ENCODE measurements around the gene CCDC167.

The CCDC167 gene

DNA sequence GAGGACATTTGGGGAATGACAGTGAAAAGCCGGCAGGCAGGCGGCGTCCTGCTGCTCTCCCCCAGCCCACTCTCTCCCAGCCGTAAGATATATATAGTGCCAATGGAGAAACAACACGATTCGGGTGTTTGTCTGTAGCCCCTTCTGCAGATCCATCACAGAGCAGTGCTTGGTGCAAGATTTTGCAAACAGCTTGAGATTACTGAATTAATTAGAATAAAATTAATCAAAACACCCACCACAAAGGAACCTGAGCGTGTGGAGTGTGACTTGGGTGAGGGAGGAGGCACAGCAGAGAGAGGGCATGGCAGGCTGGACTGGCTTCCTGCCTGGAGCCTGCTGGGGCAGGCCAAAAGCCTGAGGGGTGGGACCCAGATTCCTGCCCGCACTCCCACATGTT is 28.8 kb upstream of the CCDC167 start:
- no peak for DNase-seq

DNA sequence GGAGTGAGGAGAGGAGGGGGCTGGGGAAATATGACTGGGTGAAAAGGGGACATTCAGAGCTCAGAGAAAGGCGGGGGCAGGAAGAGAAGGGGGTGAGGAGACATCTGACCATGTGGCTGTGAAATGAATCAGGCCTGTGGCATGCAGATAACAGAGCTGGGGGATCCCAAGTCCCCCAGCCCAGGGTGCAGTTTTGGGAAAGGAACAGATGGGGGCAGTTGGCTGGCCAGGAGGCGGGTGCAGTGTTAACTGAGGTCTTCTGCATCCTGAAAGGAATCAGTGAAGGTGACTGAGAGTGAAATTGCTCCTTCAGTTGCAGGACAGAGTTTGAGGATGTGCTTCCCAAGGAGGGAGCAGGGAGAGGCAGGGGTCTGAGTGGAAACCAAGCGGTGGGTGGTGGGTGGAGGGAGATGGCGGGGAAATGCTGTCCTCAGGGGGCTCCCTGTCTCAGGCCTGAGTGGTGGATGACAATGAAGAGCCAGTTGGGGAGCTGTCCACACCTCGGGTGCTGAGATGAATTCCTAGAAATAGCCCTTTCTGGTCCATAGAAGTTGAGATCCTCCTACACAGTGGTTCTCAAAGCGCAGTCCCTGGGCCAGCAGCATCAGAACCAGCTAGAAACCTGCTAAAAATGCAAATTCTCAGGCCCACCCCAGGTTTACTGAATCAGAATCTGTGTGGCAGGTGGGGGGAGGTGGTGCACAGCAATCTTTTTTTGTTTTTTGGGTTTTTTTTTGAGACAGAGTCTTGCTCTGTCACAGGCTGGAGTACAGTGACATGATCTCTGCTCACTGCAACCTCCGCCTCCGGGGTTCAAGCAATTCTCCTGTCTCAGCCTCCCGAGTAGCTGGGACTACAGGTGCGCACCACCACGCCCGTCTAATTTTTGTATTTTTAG is 26.0 kb upstream of the CCDC167 start:
- DNase-seq, result no peak

DNA sequence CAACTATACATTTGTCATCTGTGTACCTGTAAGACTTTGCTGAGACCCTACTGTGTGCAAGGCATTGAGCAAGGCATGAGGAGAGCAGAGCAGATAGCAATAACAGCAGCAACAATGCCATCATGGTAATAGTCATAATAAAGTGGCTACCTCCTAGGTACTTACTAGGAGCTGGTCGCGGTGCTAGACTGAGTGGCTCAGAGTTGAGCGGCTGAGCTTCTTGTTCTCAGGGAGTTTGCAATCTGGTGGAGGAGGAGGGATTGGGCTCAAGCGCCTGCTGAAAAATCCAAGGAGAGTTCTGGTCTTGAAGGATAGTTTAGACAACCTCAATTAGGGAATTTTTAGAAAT is 25.3 kb upstream of the CCDC167 start:
- no peak for DNase-seq

DNA sequence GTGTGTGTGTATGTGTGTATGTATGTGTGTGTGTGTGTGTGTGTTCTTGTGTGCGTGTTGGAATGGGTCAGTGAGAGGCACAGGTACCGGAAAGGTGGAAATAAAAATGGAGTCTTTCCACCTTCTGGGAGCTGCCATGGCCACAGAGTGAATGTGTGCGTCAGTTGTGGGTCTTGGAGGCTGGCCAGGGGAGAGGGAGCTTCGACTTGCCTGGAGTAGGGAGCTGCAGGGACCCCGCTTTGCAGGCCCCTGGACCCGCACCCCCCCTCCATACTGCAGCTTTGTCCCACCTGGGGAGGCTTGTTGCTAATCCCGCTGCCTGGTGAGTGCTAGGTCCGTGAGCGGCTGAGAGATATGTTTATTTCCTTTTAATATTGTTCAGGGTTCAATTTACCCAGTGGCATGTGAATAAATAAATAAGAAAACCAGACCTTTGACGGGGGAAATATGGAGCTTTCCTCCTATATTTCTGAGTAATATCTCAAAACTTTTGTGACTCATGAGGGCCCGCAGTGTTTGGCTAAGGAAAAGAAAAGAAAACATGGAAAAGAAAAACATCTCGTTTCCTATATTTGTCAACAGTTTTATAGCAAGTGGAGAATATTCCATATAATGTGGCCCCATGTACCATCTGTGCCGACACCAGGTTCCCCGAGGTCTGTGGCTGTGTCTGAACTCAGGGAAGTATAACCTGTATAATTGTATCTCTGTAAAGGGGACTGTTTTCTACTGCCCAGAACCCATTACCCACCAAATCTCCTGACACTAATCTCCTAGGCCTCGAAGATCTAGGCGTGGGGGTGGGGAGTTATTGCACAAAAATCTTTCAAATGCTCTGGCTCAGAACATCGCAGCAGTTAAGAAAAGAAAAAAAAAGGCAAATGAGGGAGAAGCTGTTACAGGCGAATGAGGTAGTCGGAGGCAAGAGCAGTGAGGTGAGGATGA is 24.6 kb upstream of the CCDC167 start:
- DNase-seq, result no peak

DNA sequence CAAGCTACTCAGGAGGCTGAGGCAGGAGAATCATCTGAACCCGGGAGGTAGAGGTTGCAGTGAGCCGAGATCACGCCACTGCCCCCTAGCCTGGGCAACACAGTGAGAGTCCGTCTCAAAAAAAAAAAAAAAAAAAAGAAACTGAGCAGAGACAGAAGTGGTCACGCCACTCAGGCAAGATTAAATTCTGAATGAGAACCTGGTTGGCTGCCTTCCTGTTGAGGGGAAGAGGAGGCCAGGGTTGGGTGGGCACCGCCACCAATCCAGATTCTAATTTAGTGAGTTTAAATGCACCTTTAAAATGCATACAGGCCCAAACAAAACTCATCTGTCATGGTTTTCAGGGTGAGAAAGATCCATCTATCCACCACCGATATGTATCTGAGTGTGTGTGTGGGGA is 23.7 kb upstream of the CCDC167 start:
- DNase-seq, result no peak

DNA sequence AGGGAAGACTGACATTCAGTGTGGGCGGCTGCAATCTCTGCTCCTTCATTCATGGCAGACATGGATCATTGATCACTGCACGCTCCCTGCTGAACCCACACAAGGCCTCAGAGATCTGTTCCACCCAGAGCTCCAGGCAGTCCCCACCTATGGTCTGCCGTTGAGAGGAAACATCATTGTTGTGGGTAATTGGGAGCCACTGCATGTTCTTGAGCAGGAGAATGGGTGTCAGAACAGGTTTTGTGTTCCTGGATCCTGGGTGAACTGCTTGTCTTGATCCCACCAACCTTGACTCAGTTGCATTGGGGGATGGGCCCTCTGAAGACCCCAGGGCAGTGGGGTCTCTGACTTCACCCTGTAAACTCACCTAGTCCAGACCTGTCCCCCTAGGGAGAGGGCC is 23.1 kb upstream of the CCDC167 start:
- DNase-seq, result no peak

DNA sequence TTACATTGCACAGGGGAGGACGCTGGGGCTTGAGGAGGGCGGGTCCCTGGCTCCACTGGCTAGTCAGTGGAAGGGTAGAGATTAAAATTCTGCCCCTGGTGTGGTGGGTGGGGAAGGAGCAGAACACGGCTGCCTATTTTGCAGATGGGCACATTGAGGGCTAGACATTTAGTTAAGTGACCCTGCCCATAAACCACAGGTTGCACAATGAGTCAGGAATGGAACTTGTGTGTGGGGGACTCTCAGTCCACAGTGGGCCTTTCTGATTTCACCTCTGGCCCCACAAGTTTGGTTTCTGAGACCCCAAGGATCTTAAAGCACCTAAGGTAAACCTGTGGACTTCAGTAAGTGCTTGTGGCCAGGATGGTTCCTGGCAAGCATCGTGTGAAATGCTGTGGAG is 22.0 kb upstream of the CCDC167 start:
- no peak for DNase-seq

DNA sequence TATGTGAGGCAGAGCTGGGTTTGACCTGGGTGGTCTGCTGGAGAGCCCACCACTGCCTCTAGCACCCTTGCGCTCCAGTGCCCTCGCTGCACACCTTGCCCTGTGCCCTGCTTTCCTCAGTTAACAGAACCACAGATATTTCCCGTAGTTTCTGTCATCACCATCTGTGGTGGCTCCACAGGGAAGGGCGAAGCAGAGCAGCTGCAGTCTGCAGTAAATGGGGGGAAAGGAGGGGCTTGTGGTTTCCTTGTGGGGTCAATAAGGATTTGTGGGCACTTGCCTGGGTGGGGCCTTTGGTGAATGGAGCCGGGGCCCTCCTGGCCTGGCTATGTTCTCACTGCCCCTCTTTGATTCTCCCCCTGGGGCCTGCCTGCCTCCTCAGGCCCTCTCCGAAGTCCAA is 21.2 kb upstream of the CCDC167 start:
- no peak for DNase-seq

DNA sequence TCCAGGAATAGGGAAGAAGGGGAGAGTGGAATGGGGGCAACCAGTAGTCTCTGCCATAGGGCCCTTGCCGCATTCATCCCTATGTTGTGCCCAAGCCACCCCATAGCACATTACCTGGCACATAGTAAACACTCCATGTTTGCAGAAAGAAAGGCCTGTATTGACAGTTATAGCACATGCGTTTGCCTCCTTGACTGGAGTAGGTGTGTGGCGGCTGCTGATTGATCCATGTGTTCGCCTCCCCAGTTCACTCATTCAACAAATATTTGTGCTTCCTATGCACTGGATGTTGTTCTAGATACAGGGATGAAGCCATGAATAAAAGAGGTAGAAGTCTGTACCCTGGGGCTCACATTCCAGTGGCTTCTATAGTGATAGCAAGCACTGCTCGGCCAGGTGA is 19.8 kb upstream of the CCDC167 start:
- no peak for DNase-seq

DNA sequence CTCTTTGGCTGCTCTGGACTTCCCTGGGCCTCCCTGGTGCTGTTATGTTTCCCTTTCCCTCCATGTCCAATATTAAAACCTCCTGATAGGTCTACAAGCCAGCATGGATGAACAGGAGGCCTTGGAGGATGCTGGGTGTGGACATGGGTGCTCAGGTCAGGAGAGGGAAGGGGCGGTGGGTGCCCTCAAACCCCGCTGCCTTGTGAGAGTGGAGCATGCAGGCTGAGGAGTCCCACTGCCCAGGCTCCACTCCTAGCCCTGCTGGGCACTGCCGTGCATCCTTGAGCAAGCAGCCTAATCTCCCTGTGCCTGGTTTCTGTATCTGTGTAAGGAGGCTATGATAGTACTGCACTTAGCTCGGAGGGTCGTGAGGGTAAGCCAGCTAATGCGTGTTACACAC is 18.4 kb upstream of the CCDC167 start:
- DNase-seq, result no peak

DNA sequence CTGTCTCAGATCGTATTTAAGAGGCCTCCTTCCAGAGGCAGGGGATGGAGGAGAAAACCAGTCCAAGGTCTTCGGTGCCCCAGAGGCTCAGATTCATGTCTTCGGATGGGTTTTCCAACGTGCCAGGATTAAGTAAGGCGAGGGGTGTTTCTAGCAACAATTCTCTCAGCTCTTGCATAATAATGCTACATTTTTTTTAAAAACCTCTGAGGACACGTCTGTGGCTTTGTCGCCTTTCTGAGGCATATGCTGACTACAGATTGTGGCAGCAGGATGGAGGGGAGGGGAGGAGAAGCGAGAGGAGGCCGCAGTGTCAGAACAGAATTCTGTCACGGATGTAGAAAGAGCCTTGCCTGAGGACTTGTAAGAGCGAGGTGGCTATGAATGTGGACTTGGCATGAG is 17.7 kb upstream of the CCDC167 start:
- DNase-seq, result peak; percentile 88

DNA sequence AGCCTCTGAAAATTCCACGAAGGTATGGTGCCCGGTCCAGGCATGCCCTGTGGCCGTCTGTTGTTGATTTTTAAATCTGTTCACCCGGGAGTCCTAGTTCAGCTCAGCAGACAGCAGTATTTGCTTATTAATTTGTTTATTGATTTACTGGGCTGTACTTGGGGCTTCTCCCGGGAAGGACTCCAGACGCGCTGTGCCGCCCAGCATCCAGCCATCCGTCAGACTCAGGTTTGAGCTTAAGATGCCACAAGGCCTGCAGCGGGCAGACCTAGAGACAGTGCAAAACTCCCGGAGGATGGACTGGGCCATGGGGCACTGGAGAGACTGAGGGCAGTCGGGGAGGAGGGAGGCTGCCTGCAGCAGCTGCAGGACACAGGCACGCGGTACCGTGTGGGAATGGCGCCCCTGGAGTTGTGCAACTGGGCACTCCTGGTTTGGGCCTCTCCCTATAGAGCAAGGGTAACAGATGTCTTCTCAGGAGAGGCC is 17.3 kb upstream of the CCDC167 start:
- no peak for DNase-seq

DNA sequence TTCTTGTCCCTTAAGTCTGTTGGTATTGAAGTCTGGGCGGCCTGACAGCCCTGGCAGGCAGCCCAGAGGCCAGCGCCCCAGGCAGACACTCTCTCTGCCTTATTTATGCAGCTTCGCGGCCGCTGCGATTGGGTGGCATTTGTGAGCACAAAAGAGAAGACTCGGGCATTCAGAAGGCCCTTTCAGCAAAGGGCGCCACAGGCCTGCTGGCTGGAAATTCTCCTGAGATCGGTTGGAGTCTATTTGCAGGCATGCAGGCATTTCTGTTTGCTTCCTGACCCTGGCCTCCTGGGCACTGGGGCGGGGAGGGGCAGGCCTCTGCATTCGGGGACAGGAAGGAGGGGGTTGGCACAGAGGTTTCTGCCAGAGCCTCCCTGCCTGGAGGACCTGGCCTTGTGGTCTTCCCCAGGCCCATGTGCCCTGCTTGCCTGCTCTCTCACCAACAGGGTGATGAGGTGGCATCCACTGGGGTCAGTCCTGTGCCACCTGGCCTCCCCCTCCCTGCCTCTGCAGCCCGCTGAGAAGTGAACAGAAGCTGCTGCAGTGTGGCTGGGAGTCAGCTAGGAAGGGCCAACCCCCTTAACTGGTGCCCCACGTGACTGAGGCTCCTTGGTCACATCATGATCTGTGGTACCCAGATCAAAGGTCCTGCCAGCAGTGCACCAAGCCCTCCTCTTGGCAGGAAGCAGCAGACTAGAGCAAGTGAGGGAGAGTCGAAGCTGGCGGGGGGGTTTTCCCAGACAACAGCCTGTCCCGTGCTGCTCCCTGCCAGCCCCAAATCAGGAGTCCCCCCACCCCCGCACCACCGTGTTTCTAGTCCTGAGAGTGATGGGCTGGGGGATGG is 16.6 kb upstream of the CCDC167 start:
- DNase-seq, result peak; percentile 95

DNA sequence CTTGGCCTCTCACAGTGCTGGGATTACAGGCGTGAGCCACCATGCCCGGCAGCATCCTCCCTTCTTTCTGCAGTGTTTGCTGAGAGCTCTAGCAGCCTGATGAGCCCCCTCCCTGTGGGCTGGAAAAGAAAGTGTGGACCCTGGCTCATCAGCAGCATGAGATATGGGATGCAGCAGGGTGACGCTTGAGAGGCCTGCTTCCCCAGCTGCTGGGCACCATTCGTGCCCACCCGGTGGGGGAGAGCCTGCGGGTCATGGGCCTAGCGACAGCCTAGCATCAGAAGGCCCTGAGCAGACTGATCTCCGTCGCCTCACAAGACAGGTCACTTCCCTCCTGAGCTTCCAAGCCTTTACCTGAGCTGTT is 16.0 kb upstream of the CCDC167 start:
- DNase-seq, result no peak

DNA sequence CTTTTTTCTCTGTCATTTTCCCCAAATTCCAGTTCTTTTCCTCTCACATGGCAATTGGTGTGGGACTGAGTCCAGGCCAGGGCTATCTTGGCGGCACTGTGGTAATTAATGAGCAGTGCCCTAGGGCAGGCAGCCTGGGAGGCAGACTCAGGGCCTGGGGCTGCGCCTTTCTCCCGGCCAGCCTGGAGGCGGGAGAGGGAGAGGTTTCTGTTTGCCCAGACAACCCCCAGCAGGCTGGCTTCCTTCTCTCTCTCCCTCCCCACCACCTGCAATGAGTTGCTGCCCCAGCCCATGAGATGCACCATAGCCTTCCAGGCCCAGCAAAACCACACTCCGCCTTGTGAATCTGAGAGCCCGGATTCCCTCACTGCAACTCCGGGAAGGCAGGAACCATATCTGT is 15.1 kb upstream of the CCDC167 start:
- peak; percentile 27 for DNase-seq

DNA sequence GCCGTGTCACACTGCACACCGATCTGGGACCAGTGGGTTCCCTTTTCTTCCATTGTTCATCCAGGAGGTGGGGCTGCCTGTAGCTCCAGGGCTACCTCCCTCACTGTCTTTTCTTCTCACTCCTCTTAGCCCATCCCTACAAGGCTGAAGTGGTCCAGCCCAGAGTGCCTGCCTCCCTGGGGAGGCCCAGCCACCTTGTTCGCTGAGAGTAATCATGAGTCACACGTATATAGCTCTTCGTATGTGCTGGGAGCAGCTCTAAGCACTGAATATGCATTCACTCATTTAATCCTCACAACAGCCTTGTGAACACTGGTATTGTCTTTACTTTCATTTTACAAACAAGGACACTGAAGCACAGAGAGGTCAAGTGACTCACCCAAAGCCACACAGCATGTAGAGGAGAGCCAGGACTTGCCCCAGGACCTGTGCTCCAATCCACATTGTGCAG is 14.7 kb upstream of the CCDC167 start:
- peak; percentile 44 for DNase-seq

DNA sequence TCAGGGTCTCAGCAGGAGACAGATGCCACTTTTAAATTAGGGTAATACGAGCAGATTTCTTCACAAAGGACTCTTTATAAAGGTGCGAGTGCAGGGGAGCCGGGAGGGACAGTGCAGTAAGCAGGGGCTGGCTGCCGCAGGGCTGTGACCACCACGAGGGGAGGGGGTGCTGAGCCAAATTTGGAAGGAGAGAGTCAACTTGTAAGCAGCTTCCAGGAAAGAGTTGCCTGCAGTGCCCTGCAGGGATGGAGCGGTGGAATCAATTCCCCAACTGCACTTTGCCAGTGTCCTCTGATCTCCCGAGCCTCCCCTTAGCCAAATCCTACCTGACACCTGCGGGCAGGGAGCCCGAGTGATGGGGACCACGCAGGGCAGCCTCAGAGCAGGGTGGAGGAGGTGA is 13.9 kb upstream of the CCDC167 start:
- no peak for DNase-seq

DNA sequence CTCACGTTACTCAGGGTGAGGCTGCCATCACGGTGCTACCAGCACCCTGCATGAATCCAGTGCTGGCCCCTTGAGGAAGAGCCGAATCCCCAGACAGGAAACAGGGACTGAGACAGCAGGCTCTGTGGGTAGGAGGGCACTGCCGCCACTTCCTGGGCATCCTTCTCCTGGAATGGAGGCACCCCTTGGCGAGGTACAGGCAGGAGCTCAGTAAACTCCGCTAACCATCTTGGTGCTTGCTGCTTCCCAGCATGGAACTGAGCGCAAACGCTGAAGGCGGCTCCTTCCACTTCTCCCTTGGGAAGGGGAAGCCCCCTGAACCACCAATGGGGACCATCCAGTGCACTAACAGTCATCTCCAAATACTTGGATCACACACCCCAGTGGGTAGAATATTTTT is 13.5 kb upstream of the CCDC167 start:
- DNase-seq, result no peak

DNA sequence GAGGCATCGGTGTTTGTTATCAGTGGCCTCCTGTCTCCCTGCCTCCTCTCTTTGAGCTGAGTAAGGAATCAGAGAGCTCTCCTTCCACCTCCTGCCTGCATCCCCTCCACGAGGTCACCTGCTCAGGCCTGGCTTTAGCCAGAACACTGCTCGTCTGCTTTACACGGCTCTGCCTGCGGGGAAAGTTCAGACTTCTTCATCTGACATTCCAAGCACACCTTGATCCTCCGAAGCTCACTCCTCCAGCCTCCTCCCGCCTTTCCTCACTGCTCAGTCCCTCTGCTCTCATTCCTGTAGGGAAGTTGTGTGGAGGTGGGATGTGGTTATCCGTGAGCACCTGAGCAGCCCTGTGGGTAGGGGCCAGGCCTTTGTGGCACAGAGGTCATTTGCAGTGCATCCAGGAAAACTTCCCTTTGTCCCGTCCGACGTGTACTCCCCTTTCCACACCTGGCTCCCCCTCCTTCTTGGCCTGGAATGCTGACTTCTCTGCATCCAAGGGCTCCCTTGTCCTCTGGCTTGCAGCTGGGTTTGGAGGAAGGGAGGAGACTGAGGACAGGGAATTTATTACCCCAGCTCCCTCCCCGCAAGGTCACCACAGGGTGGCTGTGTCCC is 12.8 kb upstream of the CCDC167 start:
- no peak for DNase-seq

DNA sequence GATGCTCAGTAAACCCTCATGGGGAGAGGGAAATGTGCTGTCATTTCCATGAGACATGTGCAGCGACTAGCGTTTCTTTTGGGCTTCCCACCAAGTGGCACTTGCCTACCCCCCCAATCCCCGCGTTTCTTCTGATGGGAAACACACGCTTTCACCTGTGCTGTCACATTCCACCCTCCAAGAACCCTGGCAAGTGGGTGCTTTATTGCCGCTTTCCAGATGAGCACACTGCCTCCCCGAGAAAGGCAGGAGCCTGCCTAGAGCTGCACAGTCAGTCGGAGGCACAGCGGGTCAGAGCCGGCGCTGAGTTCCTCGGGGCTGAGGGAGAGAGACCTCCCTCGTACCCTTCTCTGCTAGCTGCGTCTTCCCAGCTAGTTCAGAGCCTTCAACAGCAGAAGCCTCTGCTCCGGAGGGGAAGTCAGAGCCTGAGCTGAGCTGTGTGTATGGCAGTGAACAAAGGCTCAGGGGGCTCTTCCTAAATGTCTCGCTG is 12.3 kb upstream of the CCDC167 start:
- DNase-seq, result no peak

DNA sequence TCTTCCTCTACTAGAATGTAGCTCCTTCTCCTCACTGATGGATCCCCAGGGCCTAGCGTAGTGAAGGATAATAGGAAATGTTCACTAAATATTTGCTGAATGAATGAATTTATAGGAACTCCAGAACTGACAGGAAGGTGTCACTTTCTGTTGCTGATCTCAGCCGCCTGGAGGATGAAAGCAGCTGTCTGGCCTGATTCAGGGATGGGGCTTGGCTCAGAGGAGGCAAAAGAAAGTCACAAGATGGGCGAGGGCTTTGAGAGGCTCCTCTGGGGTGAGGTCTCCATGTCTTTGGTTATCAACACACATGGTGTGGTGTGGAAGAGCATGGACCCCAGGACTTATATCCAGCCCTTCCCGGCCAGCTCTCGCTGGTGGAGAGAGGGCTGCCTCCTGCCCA is 11.5 kb upstream of the CCDC167 start:
- no peak for DNase-seq

DNA sequence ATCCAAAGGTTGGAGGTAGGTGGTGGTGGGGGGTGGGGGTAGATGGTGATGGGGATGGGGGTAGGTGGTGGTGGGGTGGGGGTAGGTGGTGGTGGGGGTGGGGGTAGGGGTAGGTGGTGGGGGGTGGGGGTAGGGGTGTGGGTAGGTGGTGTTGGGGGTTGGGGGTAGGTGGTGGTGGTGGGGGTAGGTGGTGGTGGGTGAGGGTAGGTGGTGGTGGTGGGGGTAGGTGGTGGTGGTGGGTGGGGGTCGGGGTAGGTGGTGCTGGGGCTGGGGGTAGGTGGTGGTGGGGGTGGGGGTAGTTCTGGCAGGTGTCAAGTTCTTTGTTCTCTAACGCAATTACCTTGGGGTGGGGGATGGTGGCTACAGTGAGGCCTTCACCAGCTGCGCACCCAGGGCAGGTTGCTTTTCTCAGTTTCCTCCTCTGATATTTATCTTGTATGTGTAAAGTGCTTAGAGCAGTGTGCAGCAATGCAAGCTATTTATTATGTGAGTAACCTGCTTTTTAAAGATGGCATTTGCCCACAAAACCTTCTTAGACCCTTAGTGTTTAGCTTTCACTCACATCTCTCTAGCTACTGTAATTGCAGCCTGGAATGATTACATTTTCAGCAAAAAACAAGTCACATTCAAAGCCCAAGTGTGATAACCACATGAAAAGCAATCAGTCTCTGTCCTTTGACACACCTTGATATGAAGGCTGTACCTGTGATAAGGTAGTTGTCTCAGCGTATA is 8.2 kb upstream of the CCDC167 start:
- peak; percentile 67 for DNase-seq
